DOHH2 (cell line): Measurements from ENCODE around the gene KRT17.

Experiments
- H3F3A ChIP-seq: fragments of 200-600 bp; sonication (generic), shearing (Covaris generic); 2 replicates; pipeline ENCODE4 v1.6.0; 2016; ENCODE audit warnings: antibody characterized with exemption, mild to moderate bottlenecking; ENCODE audit not compliant: control insufficient read depth, insufficient read depth
- H3K27ac ChIP-seq: fragments of 200-600 bp; sonication (generic); 2 replicates; pipeline ENCODE4 v1.5.1; 2014; ENCODE audit warnings: low read depth, mild to moderate bottlenecking, low read length, moderate library complexity
- H3K27me3 ChIP-seq: fragments of 200-600 bp; sonication (generic); 2 replicates; pipeline ENCODE4 v1.6.1; 2014; ENCODE audit warnings: mild to moderate bottlenecking, low read length, mixed read lengths; ENCODE audit not compliant: control insufficient read depth
- H3K36me3 ChIP-seq: fragments of 200-600 bp; sonication (generic); 2 replicates; pipeline ENCODE4 v1.6.1; 2014; ENCODE audit warnings: mild to moderate bottlenecking, low read length, moderate library complexity, mixed read lengths; ENCODE audit not compliant: control insufficient read depth
- H3K4me1 ChIP-seq: fragments of 200-600 bp; sonication (generic); 2 replicates; pipeline ENCODE4 v1.6.1; 2014; ENCODE audit warnings: mild to moderate bottlenecking, low read length, mixed read lengths; ENCODE audit not compliant: control insufficient read depth
- H3K4me2 ChIP-seq: fragments of 200-600 bp; sonication (generic); 2 replicates; pipeline ENCODE4 v1.6.0; 2014; ENCODE audit warnings: mild to moderate bottlenecking, low read length, moderate library complexity
- H3K4me3 ChIP-seq: fragments of 200-600 bp; sonication (generic); 2 replicates; pipeline ENCODE4 v1.5.1; 2014; ENCODE audit warnings: mild to moderate bottlenecking, low read length, mixed read lengths
- H3K79me2 ChIP-seq: fragments of 200-600 bp; sonication (generic); 2 replicates; pipeline ENCODE4 v1.6.1; 2014; ENCODE audit warnings: mild to moderate bottlenecking, low read length, mixed read lengths; ENCODE audit not compliant: control insufficient read depth
- H3K9me2 ChIP-seq: fragments of 200-600 bp; sonication (generic); replicated peaks from 2 replicates; pipeline ENCODE4 v1.6.1; 2014; ENCODE audit warnings: mild to moderate bottlenecking, low read length, mixed read lengths; ENCODE audit not compliant: control insufficient read depth
- H3K9me3 ChIP-seq: fragments of 200-600 bp; sonication (generic); 2 replicates; pipeline ENCODE4 v1.6.1; 2014; ENCODE audit warnings: antibody characterized with exemption, low read length, mixed read lengths; ENCODE audit not compliant: control insufficient read depth, insufficient read depth
- H4K20me1 ChIP-seq: fragments of 200-600 bp; sonication (generic); 2 replicates; pipeline ENCODE4 v1.6.0; 2014; ENCODE audit warnings: low read depth, mild to moderate bottlenecking, antibody characterized with exemption, low read length, moderate library complexity; ENCODE audit not compliant: control insufficient read depth, insufficient read depth
- CTCF ChIP-seq: fragments of 200-600 bp; sonication (generic); IDR thresholded peaks from one replicate; pipeline ENCODE4 v1.5.1; 2014; ENCODE audit warnings: antibody characterized with exemption, mild to moderate bottlenecking, low read depth, low read length; ENCODE audit not compliant: poor library complexity, severe bottlenecking
- EZH2phosphoT487 ChIP-seq: fragments of 200-600 bp; sonication (generic); IDR thresholded peaks from 2 replicates; pipeline ENCODE4 v1.6.1; 2017; ENCODE audit warnings: borderline replicate concordance, mild to moderate bottlenecking, antibody characterized with exemption, low read length, moderate library complexity, mixed read lengths

Gene KRT17

GRCh38 chr17:41600318-41600717 is 24.1 kb downstream of the KRT17 start:
- H3K9me3 ChIP-seq = no peaks in the 10 kb centered on the region
- H3K4me1 ChIP-seq = no peaks in the 10 kb centered on the region
- TF ChIP-seq CTCF = no peak
- TF ChIP-seq EZH2phosphoT487 = no peak
- no peaks in the 10 kb centered on the region for H4K20me1 ChIP-seq
- H3F3A ChIP-seq = no peaks in the 10 kb centered on the region
- H3K4me2 ChIP-seq = no peak overlapping the region
- H3K27me3 ChIP-seq = no peaks in the 10 kb centered on the region
- H3K36me3 ChIP-seq = no peaks in the 10 kb centered on the region
- H3K4me3 ChIP-seq = no peak overlapping the region
- H3K9me2 ChIP-seq = no peaks in the 10 kb centered on the region
- H3K27ac ChIP-seq = no peak overlapping the region
- no peaks in the 10 kb centered on the region for H3K79me2 ChIP-seq

GRCh38 chr17:41599680-41600079 is 24.7 kb downstream of the KRT17 start:
- no peak for TF ChIP-seq CTCF
- no peak for TF ChIP-seq EZH2phosphoT487
- no peak overlapping the region for H3K4me3 ChIP-seq
- no peaks in the 10 kb centered on the region for H4K20me1 ChIP-seq
- H3K27me3 ChIP-seq = no peaks in the 10 kb centered on the region
- H3K9me2 ChIP-seq = no peaks in the 10 kb centered on the region
- no peaks in the 10 kb centered on the region for H3K4me1 ChIP-seq
- H3F3A ChIP-seq = no peaks in the 10 kb centered on the region
- H3K36me3 ChIP-seq = no peaks in the 10 kb centered on the region
- H3K9me3 ChIP-seq = no peaks in the 10 kb centered on the region
- H3K27ac ChIP-seq = no peak overlapping the region
- H3K4me2 ChIP-seq = no peak overlapping the region
- H3K79me2 ChIP-seq = no peaks in the 10 kb centered on the region

- no peak for TF ChIP-seq CTCF
- TF ChIP-seq EZH2phosphoT487 = no peak
- Histone ChIP-seq H3K36me3 (no peaks in the 10 kb centered on the region), H3K27ac (no peak overlapping the region), H3K9me3 (no peaks in the 10 kb centered on the region), H3K27me3 (0 out of 2 replicates have a peak, but pooled peaks cover 3% of the 10 kb centered on the region), H3K79me2 (no peaks in the 10 kb centered on the region), H3K4me3 (no peak overlapping the region), H4K20me1 (no peaks in the 10 kb centered on the region), H3K4me1 (no peaks in the 10 kb centered on the region), H3K9me2 (no peaks in the 10 kb centered on the region), H3K4me2 (no peak overlapping the region), H3F3A (no peaks in the 10 kb centered on the region)
These were observed 28.8 kb downstream of the KRT17 start for GRCh38 chr17:41595585-41595984.
